Neural progenitor cell (in vitro differentiated cells): Measurements from ENCODE around the gene GPR150. TPM values are rescaled to one million over a fixed set of nuclear protein-coding genes. Genes with fewer than 3 reads are reported as not detected.
A peak's percentile ranks its signal among the peaks of the same experiment; 100 is the strongest.

Source experiments
- DNase-seq: peaks from one replicate; pipeline ENCODE4 v3.0.0-alpha.2; 2016; ENCODE audit warnings: low spot score
- H2AFZ ChIP-seq: fragments of 200-600 bp; sonication (generic); replicated peaks from 2 replicates; pipeline ENCODE4 v1.6.1; 2016; ENCODE audit warnings: antibody characterized with exemption
- H3F3A ChIP-seq: fragments of 200-600 bp; sonication (generic); 2 replicates; pipeline ENCODE4 v1.6.1; 2016; ENCODE audit warnings: antibody characterized with exemption, low read depth
- H3K27ac ChIP-seq: fragments of 200-600 bp; sonication (generic); 2 replicates; pipeline ENCODE4 v1.5.1; 2016; ENCODE audit warnings: mild to moderate bottlenecking
- H3K27me3 ChIP-seq: fragments of 200-600 bp; sonication (generic); 2 replicates; pipeline ENCODE4 v1.6.1; 2016; ENCODE audit warnings: mild to moderate bottlenecking, moderate library complexity
- H3K36me3 ChIP-seq: fragments of 200-600 bp; sonication (generic); 2 replicates; pipeline ENCODE4 v1.5.1; 2016
- H3K4me1 ChIP-seq: fragments of 200-600 bp; sonication (generic); 2 replicates; pipeline ENCODE4 v1.6.1; 2016; ENCODE audit warnings: mixed run types
- H3K4me2 ChIP-seq: fragments of 200-600 bp; sonication (generic); 2 replicates; pipeline ENCODE4 v1.6.1; 2016
- H3K4me3 ChIP-seq: fragments of 200-600 bp; sonication (generic); 2 replicates; pipeline ENCODE4 v1.5.1; 2016
- H3K79me2 ChIP-seq: fragments of 200-600 bp; sonication (generic); 2 replicates; pipeline ENCODE4 v1.6.1; 2016; ENCODE audit warnings: low read depth
- H3K9ac ChIP-seq: fragments of 200-600 bp; sonication (generic); 2 replicates; pipeline ENCODE4 v1.6.1; 2016
- H3K9me3 ChIP-seq: fragments of 200-600 bp; sonication (generic); 2 replicates; pipeline ENCODE4 v1.5.1; 2016; ENCODE audit warnings: low read depth
- H4K20me1 ChIP-seq: fragments of 200-600 bp; sonication (generic); 2 replicates; pipeline ENCODE4 v1.6.1; 2016; ENCODE audit warnings: low read depth
- H3K27ac Mint-ChIP-seq: 3 replicates; pipeline ENCODE4 v1.8.0; 2021; ENCODE audit warnings: mixed read lengths
- H3K27me3 Mint-ChIP-seq: 2 replicates; pipeline ENCODE4 v1.8.0; 2022; ENCODE audit warnings: low read depth, mild to moderate bottlenecking, inconsistent platforms, moderate library complexity, mixed read lengths; ENCODE audit not compliant: insufficient read depth
- H3K36me3 Mint-ChIP-seq: 3 replicates; pipeline ENCODE4 v1.8.0; 2021; ENCODE audit warnings: mixed read lengths
- H3K4me1 Mint-ChIP-seq: 3 replicates; pipeline ENCODE4 v1.8.0; 2021; ENCODE audit warnings: mixed read lengths
- H3K4me3 Mint-ChIP-seq: 3 replicates; pipeline ENCODE4 v1.8.0; 2021; ENCODE audit warnings: mild to moderate bottlenecking, moderate library complexity, mixed read lengths
- H3K9me3 Mint-ChIP-seq: 3 replicates; pipeline ENCODE4 v1.8.0; 2020; ENCODE audit warnings: mixed read lengths
- EZH2 ChIP-seq: fragments of 200-600 bp; sonication (generic); IDR thresholded peaks from 2 replicates; pipeline ENCODE4 v1.6.1; 2017; ENCODE audit warnings: antibody characterized with exemption, mild to moderate bottlenecking, moderate library complexity
- EZH2phosphoT487 ChIP-seq: fragments of 200-600 bp; sonication (generic); IDR thresholded peaks from 2 replicates; pipeline ENCODE4 v1.6.1; 2017; ENCODE audit warnings: antibody characterized with exemption
- total RNA-seq: library from RNA; depleted of rRNA; stranded (reverse); fragments of >200 nt; gene quantifications from 2 replicates; pipeline ENCODE4 v1.2.3, GENCODE V29; 2015; ENCODE audit warnings: low replicate concordance
- TF ChIP-seq, protein P1 (sequence below): fragments of 200-600 bp; sonication (generic); IDR thresholded peaks from 2 replicates; pipeline ENCODE4 v1.5.1; 2017; ENCODE audit warnings: antibody characterized with exemption, mild to moderate bottlenecking

The GPR150 gene
- total RNA-seq, 1 donor from 2014 or later, result not detected

DNA sequence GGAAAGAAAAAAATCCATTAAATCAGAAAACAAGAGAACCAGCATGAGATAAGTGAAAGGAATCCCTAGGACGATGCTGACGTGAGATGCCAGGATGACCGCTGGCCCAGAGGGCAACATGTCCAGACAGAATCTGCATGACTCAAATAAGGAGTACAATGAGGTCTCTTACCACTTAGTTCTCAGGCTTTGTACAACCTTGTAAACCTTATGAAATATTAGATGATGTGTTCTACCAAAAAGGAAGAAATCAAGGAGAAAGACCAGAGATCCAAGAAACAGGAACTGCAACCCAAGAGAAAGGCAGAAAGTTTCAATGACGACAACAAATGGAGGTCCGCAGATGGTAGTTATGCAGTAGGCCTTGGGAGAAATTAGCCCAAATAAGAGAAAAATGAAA, 2.8 kb upstream of the GPR150 start:
- no peak overlapping the region for H3K9ac ChIP-seq
- H3K27ac Mint-ChIP-seq, result no peak overlapping the region
- TF ChIP-seq EZH2, result no peak
- TF ChIP-seq EZH2phosphoT487, result no peak
- TF ChIP-seq, protein P1, sequence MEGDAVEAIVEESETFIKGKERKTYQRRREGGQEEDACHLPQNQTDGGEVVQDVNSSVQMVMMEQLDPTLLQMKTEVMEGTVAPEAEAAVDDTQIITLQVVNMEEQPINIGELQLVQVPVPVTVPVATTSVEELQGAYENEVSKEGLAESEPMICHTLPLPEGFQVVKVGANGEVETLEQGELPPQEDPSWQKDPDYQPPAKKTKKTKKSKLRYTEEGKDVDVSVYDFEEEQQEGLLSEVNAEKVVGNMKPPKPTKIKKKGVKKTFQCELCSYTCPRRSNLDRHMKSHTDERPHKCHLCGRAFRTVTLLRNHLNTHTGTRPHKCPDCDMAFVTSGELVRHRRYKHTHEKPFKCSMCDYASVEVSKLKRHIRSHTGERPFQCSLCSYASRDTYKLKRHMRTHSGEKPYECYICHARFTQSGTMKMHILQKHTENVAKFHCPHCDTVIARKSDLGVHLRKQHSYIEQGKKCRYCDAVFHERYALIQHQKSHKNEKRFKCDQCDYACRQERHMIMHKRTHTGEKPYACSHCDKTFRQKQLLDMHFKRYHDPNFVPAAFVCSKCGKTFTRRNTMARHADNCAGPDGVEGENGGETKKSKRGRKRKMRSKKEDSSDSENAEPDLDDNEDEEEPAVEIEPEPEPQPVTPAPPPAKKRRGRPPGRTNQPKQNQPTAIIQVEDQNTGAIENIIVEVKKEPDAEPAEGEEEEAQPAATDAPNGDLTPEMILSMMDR, result no peak
- peaks cover 9% of the 10 kb centered on the region for H3K9me3 Mint-ChIP-seq
- no peak overlapping the region for H3K4me3 ChIP-seq
- peaks cover 12% of the 10 kb centered on the region for H3F3A ChIP-seq
- peaks cover 2% of the 10 kb centered on the region for H3K36me3 Mint-ChIP-seq
- H3K27me3 ChIP-seq, result peaks cover 50% of the 10 kb centered on the region
- H3K36me3 ChIP-seq, result no peaks in the 10 kb centered on the region
- no peak for DNase-seq
- no peak overlapping the region for H3K4me3 Mint-ChIP-seq
- peaks cover 3% of the 10 kb centered on the region for H3K9me3 ChIP-seq
- no peak overlapping the region for H3K4me2 ChIP-seq
- H3K79me2 ChIP-seq, result no peaks in the 10 kb centered on the region
- H3K27me3 Mint-ChIP-seq, result peaks cover 30% of the 10 kb centered on the region
- H3K27ac ChIP-seq, result no peak overlapping the region
- peaks cover 13% of the 10 kb centered on the region for H3K4me1 ChIP-seq
- H4K20me1 ChIP-seq, result no peaks in the 10 kb centered on the region
- peaks cover 12% of the 10 kb centered on the region for H3K4me1 Mint-ChIP-seq
- no peak overlapping the region for H2AFZ ChIP-seq

DNA sequence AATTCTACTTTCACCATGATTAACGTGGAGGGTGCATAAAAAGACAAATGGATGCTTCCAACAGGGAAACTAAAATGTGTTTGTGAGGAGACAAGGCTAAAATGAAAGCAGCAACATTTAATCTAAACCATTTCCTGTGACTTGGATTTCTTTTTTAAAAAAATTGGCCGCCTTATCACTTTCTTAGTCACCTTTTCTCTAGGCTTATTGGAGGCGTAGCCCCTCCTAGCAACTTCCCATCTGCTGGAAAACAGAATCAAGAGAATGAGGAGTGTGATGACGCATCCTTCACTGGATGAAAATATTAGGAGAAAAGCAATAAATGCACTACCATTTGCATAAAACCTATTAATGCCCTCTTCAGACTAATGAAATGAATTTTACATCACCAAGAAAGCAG, 791 bp upstream of the GPR150 start:
- Mint-ChIP-seq H3K27ac (no peak overlapping the region), H3K27me3 (peaks cover 35% of the 10 kb centered on the region), H3K4me3 (peak overlapping the region; percentile 90), H3K36me3 (peaks cover 2% of the 10 kb centered on the region), H3K9me3 (no peaks in the 10 kb centered on the region), H3K4me1 (peaks cover 12% of the 10 kb centered on the region)
- H3K4me2 ChIP-seq, result peak overlapping the region; percentile 96
- peak overlapping the region; percentile 51 for H3K4me3 ChIP-seq
- H3K27me3 ChIP-seq, result peaks cover 69% of the 10 kb centered on the region
- H3K9me3 ChIP-seq, result no peaks in the 10 kb centered on the region
- no peaks in the 10 kb centered on the region for H3K79me2 ChIP-seq
- H3K36me3 ChIP-seq, result no peaks in the 10 kb centered on the region
- H3K4me1 ChIP-seq, result peaks cover 13% of the 10 kb centered on the region
- no peak overlapping the region for H3K9ac ChIP-seq
- H4K20me1 ChIP-seq, result no peaks in the 10 kb centered on the region
- no peak overlapping the region for H2AFZ ChIP-seq
- no peak for DNase-seq
- peaks cover 12% of the 10 kb centered on the region for H3F3A ChIP-seq
- no peak overlapping the region for H3K27ac ChIP-seq
- TF ChIP-seq, protein P1, result no peak
- TF ChIP-seq EZH2phosphoT487 (no peak), EZH2 (no peak)

DNA sequence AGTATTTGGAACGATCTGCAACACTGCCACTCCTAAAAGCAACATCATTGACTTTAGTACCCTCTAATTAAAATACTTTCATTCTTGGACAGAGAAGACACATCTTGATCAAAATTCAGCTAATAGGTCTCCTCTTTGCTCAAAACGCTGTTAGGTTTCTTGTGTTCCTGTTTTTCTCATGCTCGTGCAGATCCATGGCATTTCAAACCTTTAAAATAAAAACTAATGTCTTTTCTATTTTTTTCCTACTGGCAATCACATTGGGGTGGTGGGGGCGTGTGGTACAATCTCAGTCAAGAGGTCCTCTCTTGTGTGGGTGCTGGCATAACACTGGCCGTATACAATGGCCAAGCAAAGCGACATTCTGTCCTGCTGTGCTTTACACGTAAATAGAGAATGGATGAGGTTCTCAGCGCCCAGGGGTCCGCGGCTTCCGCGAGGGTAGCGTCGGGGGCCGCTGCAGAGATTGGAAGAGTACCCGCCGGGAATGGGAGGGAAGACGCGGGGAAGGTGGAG, 315 bp upstream of the GPR150 start:
- Histone ChIP-seq H3K27ac (no peak overlapping the region), H3K9me3 (no peaks in the 10 kb centered on the region), H3K4me2 (peak overlapping the region; percentile 96), H3K9ac (no peak overlapping the region), H3K4me3 (peak overlapping the region; percentile 51), H3K79me2 (no peaks in the 10 kb centered on the region), H3K36me3 (no peaks in the 10 kb centered on the region), H3K4me1 (peaks cover 13% of the 10 kb centered on the region), H3F3A (peaks cover 12% of the 10 kb centered on the region), H4K20me1 (no peaks in the 10 kb centered on the region), H3K27me3 (peaks cover 69% of the 10 kb centered on the region), H2AFZ (peak overlapping the region; percentile 99)
- H3K27me3 Mint-ChIP-seq, result peaks cover 35% of the 10 kb centered on the region
- TF ChIP-seq EZH2 (peak; percentile 65), EZH2phosphoT487 (no peak)
- TF ChIP-seq, protein P1, result no peak
- H3K4me1 Mint-ChIP-seq, result peaks cover 12% of the 10 kb centered on the region
- H3K36me3 Mint-ChIP-seq, result peaks cover 2% of the 10 kb centered on the region
- H3K27ac Mint-ChIP-seq, result no peak overlapping the region
- H3K4me3 Mint-ChIP-seq, result peak overlapping the region; percentile 90
- peak; percentile 38 for DNase-seq
- no peaks in the 10 kb centered on the region for H3K9me3 Mint-ChIP-seq
